Type B pancreatic cell (in vitro differentiated cells): ENCODE data around the gene BCL2L14. TPM values are rescaled to one million over a fixed set of nuclear protein-coding genes. Genes with fewer than 3 reads are reported as not detected.

Experiments
- DNase-seq: peaks from one replicate; pipeline ENCODE4 v3.0.0; 2021; ENCODE audit warnings: mixed read lengths; ENCODE audit not compliant: unreplicated experiment; ENCODE audit errors: extremely low spot score
- H3K27ac Mint-ChIP-seq: 2 replicates; pipeline ENCODE4 v1.8.0; 2021; ENCODE audit warnings: mild to moderate bottlenecking, mixed read lengths
- H3K27me3 Mint-ChIP-seq: 2 replicates; pipeline ENCODE4 v1.8.0; 2021; ENCODE audit warnings: mixed read lengths
- H3K36me3 Mint-ChIP-seq: 2 replicates; pipeline ENCODE4 v1.8.0; 2021; ENCODE audit warnings: mixed read lengths
- H3K4me1 Mint-ChIP-seq: one replicate; pipeline ENCODE4 v1.8.0; 2021; ENCODE audit warnings: mixed read lengths; ENCODE audit not compliant: unreplicated experiment
- H3K4me3 Mint-ChIP-seq: 2 replicates; pipeline ENCODE4 v1.8.0; 2021; ENCODE audit warnings: mild to moderate bottlenecking, mixed read lengths
- H3K9me3 Mint-ChIP-seq: 2 replicates; pipeline ENCODE4 v1.8.0; 2021; ENCODE audit warnings: mixed read lengths
- total RNA-seq: library from RNA; stranded (reverse); gene quantifications from 2 replicates; pipeline ENCODE4 v1.2.1, GENCODE V29; 2021; ENCODE audit warnings: low replicate concordance
- TF ChIP-seq, protein P1 (sequence below): fragments of 200-600 bp; sonication (generic); conservative IDR thresholded peaks from 2 replicates; pipeline ENCODE4 v1.5.0; 2021; ENCODE audit warnings: antibody characterized with exemption, mild to moderate bottlenecking

Gene BCL2L14
- total RNA-seq, 1 donor from 2014 or later: 3.3 TPM

DNA sequence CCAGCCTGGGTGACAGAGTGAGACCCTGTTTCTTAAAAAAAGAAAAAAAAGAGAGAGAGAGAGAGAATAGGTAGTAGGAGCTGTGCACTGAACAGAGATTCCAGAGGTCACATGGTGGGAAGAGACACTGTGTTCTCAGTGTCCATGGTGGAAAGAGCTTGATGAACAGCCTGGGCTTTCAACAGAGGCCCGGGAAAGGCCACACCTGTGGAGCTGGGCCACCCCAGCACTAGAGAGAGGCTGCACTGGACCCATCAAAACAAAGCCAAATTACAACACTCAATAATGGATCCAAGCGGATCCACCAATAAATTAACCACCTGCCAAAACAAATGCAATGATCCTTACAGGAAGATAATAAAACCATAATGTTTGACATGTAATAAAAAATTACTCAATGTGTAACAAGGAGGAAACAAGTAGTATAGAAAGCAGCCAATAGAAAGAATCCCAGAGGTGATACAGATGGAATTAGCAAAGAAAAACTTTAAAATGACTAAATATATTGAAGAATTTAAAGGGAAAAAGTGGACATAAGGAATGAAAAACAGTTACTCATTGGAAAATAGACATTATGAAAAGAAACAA lies 44.8 kb upstream of the BCL2L14 start:
- Mint-ChIP-seq H3K4me3 (no peak overlapping the region), H3K4me1 (no peaks in the 10 kb centered on the region), H3K27ac (no peak overlapping the region), H3K27me3 (peaks cover 15% of the 10 kb centered on the region), H3K36me3 (no peaks in the 10 kb centered on the region), H3K9me3 (no peaks in the 10 kb centered on the region)
- TF ChIP-seq, protein P1, sequence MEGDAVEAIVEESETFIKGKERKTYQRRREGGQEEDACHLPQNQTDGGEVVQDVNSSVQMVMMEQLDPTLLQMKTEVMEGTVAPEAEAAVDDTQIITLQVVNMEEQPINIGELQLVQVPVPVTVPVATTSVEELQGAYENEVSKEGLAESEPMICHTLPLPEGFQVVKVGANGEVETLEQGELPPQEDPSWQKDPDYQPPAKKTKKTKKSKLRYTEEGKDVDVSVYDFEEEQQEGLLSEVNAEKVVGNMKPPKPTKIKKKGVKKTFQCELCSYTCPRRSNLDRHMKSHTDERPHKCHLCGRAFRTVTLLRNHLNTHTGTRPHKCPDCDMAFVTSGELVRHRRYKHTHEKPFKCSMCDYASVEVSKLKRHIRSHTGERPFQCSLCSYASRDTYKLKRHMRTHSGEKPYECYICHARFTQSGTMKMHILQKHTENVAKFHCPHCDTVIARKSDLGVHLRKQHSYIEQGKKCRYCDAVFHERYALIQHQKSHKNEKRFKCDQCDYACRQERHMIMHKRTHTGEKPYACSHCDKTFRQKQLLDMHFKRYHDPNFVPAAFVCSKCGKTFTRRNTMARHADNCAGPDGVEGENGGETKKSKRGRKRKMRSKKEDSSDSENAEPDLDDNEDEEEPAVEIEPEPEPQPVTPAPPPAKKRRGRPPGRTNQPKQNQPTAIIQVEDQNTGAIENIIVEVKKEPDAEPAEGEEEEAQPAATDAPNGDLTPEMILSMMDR: no peak
- no peak for DNase-seq

DNA sequence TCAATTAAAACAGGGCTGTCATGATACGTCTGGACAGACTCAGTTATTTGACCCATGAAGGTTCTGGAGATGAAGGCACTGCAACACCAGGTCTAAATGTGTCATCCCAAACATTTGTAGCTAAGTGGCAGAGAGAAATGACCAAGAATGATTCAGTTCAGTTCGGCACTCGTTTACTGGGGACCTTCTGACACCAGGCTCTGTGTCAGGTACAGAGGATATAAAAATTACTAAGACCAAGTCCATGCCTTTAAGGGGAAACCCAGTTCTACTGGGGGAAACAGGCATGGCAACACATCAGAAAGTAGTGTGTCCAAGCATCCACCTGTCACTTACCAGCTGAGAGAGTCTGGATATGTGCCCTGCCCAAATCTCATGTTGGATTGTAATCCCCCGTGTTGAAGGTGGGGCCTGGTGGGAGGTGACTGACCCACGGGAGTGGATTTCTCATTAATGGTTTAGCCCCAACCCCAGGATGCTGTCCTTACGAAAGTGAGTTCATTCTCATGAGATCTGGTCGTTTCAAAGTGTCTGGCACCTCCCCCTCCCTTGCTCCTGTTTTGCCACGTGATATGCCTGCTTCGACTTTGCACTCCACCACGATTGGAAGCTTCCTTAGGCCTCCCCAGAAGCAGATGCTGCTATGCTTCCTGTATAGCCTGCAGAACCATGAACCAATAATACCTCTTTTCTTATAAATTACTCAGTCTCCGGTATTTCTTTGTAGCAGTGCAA lies 41.9 kb upstream of the BCL2L14 start:
- TF ChIP-seq, protein P1: no peak
- H3K36me3 Mint-ChIP-seq: no peaks in the 10 kb centered on the region
- DNase-seq: no peak
- peaks cover 13% of the 10 kb centered on the region for H3K27me3 Mint-ChIP-seq
- H3K27ac Mint-ChIP-seq: no peak overlapping the region
- H3K9me3 Mint-ChIP-seq: no peaks in the 10 kb centered on the region
- H3K4me3 Mint-ChIP-seq: no peak overlapping the region
- H3K4me1 Mint-ChIP-seq: peaks cover 4% of the 10 kb centered on the region

- Mint-ChIP-seq H3K36me3 (no peaks in the 10 kb centered on the region), H3K9me3 (no peaks in the 10 kb centered on the region), H3K27me3 (peaks cover 10% of the 10 kb centered on the region), H3K27ac (no peak overlapping the region), H3K4me3 (no peak overlapping the region), H3K4me1 (peaks cover 4% of the 10 kb centered on the region)
- no peak for DNase-seq
- TF ChIP-seq, protein P1: no peak
Observed at GRCh38 chr12:12029653-12030052, 41.1 kb upstream of the BCL2L14 start.

DNA sequence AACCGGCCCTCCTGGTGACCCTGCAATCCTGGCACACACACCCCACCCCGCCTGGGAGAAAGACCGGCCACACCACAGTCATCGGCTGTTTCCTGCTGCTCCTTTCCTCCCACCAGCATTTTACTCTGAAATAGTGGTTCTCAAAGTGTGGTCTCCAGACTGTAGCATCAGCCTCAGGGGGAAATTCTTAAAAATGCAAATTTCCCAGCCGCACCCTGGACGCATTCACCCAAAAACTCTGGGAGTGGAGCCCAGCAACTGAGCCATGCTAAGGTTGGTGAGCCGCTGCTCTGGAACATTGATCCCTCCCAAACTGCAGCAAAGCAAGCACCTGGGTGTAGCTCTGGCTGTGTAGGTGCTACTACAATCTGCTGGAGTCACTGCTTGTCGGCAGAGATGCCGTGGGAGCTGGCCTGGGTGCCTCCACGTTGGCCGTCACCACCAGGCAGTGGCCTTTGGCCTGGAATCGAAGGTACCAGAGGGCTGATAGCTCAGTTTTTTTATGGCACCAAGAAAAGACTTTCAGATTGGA lies 38.4 kb upstream of the BCL2L14 start:
- Mint-ChIP-seq H3K27ac (no peak overlapping the region), H3K27me3 (peaks cover 9% of the 10 kb centered on the region), H3K4me3 (no peak overlapping the region), H3K9me3 (peaks cover 5% of the 10 kb centered on the region), H3K4me1 (peaks cover 4% of the 10 kb centered on the region), H3K36me3 (no peaks in the 10 kb centered on the region)
- TF ChIP-seq, protein P1: no peak
- DNase-seq: no peak

DNA sequence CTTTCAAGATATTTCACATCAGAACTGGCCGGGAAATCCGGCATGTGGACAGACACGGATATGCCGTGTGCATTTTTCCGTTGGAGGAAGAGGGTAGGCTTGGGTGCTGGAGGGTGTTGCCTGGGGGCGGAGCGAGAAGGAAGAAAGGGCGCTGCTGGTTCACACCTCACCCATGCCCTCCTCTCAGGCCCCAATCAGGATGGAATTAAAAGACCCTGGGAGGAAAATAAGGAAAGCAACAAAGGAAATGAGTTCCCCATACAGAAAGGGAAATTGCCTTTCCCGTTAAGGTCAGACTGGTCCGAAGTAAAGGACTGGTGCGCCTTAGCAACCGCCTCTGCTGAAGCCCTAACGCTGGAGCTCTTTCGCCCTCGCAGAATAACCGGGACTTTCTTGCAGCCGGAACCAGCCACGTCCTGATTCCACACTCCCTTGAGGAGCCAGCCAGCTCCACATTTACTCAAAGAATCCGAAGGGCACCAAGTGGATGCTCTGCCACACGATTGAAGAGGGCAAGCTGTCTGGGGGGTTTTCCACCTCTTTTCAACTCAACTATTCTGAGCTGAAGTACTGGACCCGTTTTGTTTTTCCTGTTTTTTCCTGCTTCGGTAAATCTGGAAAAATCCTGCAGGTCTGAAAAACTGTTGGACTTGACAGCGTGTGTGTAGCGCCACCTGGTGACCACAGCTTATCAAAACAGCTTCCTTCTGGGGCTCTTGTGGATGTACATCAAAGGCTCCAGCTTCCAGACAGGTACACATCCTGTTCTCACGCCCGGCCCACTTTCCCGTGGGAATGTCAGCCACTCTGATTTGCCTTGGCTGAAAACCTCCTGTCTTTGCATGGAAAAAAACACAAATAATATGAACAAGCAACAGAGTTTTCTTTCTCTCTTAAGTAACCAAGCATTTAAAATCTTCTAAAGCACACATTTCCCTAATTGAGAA lies 37.6 kb upstream of the BCL2L14 start:
- peaks cover 5% of the 10 kb centered on the region for H3K9me3 Mint-ChIP-seq
- peaks cover 9% of the 10 kb centered on the region for H3K27me3 Mint-ChIP-seq
- H3K4me1 Mint-ChIP-seq: peaks cover 4% of the 10 kb centered on the region
- TF ChIP-seq, protein P1: peak; percentile 93
- no peaks in the 10 kb centered on the region for H3K36me3 Mint-ChIP-seq
- H3K27ac Mint-ChIP-seq: peak overlapping the region; percentile 57
- peak; percentile 77 for DNase-seq
- peak overlapping the region; percentile 80 for H3K4me3 Mint-ChIP-seq
